Measurements from ENCODE around the gene AADAT. TPM values are rescaled to one million over a fixed set of nuclear protein-coding genes. Genes with fewer than 3 reads are reported as not detected.

Gene AADAT
- 23.2 and 23.4 TPM in 2 replicates for polyA plus RNA-seq (2011; rRNA removed)
- polyA plus RNA-seq (2012; cell fraction: cytosol; rRNA removed), result 5.8 and 6.3 TPM in 2 replicates
- polyA plus RNA-seq (2012; cell fraction: nucleus; rRNA removed), result 5.4 and 7.4 TPM in 2 replicates
- polyA plus RNA-seq (2017; fragmentation: RNase III; extraction: RNeasy Plus Mini Kit Qiagen cat#74134 plus additional on column Dnase treatment), result 8.8 to 9.8 TPM (median 9.6 TPM) in 3 replicates
- 2.8 and 4.3 TPM in 2 replicates for polyA minus RNA-seq (2011; rRNA and poly(A)+ RNA removed)

GRCh38 chr4:170089668-170090351 is at the start of gene AADAT:
Gene AADAT (minus strand): TSS chr4:170089956. CDS start chr4:170089690, 266 bp downstream.
- POLR2A ChIA-PET, result interaction anchor here (0.7 kb wide), 1 partner anchor 280 kb away, joined by 3 read pairs; no protein-coding TSS in a partner anchor
- H3K27ac ChIP-seq, result peak within 1 kb of the TSS; percentile 92 to 97
- H3K9me3 ChIP-seq, result no peaks in the 10 kb centered on the region
- no peak for FAIRE-seq
- H3K4me3 ChIP-seq, result peak within 1 kb of the TSS; percentile 58
- CTCF ChIA-PET, result interaction anchor here (0.7 to 1.6 kb wide), 6 partner anchors 12 to 642 kb away, joined by 3 to 4 read pairs (median 4); no protein-coding TSS in a partner anchor
- peak; percentile 96 to 97 for ATAC-seq
- no peak for TF ChIP-seq ATOH8 (CRISPR knock-in tag; IDR thresholded peaks at IDR 0.05; ENCODE audit: low read depth)
- peak in 1 of 2 experiments; percentile 50; a peak in 1 of 5 replicates for TF ChIP-seq JUN (IDR thresholded peaks at IDR 0.05)
- no peak for TF ChIP-seq CBX8 (IDR thresholded peaks at IDR 0.05)
- TF ChIP-seq CEBPB (IDR thresholded peaks at IDR 0.05), result no peak
- TF ChIP-seq POLR2A (IDR thresholded peaks at IDR 0.05; ENCODE audit: low read length), result peak; percentile 60
- peak; percentile 64 for TF ChIP-seq MAX (IDR thresholded peaks at IDR 0.05)
- TF ChIP-seq SMC3 (IDR thresholded peaks at IDR 0.05), result peak; percentile 53; the same call in 2 of the 3 replicates
- no peak for TF ChIP-seq MAZ (IDR thresholded peaks at IDR 0.05; ENCODE audit: borderline replicate concordance, low read depth, low read length)
- TF ChIP-seq FOSL2 (IDR thresholded peaks at IDR 0.05), result no peak
- no peak for TF ChIP-seq FOSL2 (CRISPR knock-in tag; IDR thresholded peaks at IDR 0.05)
- no peak for TF ChIP-seq FOSB (CRISPR knock-in tag; IDR thresholded peaks at IDR 0.05)
- TF ChIP-seq BCL3 (IDR thresholded peaks at IDR 0.05), result no peak
- TF ChIP-seq RFX5 (IDR thresholded peaks at IDR 0.05), result no peak
- no peak for TF ChIP-seq USF2 (IDR thresholded peaks at IDR 0.05)
- peak; percentile 64 for TF ChIP-seq CTCF (IDR thresholded peaks at IDR 0.05)
- TF ChIP-seq CBX2 (IDR thresholded peaks at IDR 0.05; ENCODE audit: borderline replicate concordance, low read depth), result no peak
- TF ChIP-seq PHF8 (IDR thresholded peaks at IDR 0.05; ENCODE audit: borderline replicate concordance, low read depth), result peak; percentile 26; the same call in 1 of the 2 replicates
- TF ChIP-seq NPAS2 (CRISPR knock-in tag; IDR thresholded peaks at IDR 0.05; ENCODE audit: borderline replicate concordance), result no peak
- no peak for TF ChIP-seq PBX3 (IDR thresholded peaks at IDR 0.05)
- no peak for TF ChIP-seq KDM1A (IDR thresholded peaks at IDR 0.05; ENCODE audit: low read depth)
- TF ChIP-seq RAD21 (conservative IDR thresholded peaks at IDR 0.05 in 1 of 2, IDR thresholded peaks at IDR 0.05 in 1 of 2), result peak; percentile 65 to 85
- no peak for TF ChIP-seq HOXB5 (CRISPR knock-in tag; IDR thresholded peaks at IDR 0.05)
- TF ChIP-seq JUNB (IDR thresholded peaks at IDR 0.05), result no peak
- no peak for TF ChIP-seq TFCP2L1 (CRISPR knock-in tag; IDR thresholded peaks at IDR 0.05)
- 0% methylated on average over 13 of the region's 80 CpGs for WGBS (ENCODE audit: missing lambda C conversion rate)
- peak within 1 kb of the TSS; percentile 86 for H3K4me2 ChIP-seq
- DNase-seq (ENCODE audit: low read depth in 1 of 2, low spot score in 1 of 2), result peak; percentile 66 to 81
- H3K4me1 ChIP-seq, result peaks cover 8% of the 10 kb centered on the region; the same call in 2 of the 3 replicates
